ENCODE measurements around the gene KCNG1. TPM values are rescaled to one million over a fixed set of nuclear protein-coding genes. Genes with fewer than 3 reads are reported as not detected.
"Not testable (repeated sequence)": the region's sequence is repeated elsewhere in the genome, so short reads cannot be mapped to it uniquely, and the experiment has no call there.

Gene KCNG1
- total and polyA plus RNA-seq, 5 donors from 2014 or later: 0.24 to 0.27 TPM; not detected in 3

DNA sequence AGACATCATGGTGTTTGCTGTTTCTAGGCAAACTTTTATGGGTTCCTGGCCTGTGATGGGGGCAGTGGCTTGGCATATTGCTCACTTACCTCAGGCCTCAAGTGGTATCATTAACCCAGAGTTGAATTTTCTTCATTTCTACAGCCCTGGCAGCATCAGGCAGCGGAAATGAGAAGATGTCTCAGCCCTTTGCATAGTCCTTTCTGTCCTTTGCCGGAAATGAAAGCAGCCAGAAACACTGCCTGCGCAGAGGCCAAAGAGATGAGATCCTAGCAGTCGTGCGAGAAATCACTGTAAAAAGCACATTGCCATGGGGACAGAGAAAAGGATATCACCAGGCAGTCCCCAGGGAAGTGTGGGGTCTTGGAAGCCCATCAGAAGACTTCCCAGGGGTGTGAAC, 37.4 kb upstream of the KCNG1 start:
- no peaks in the 10 kb centered on the region for H3K9me3 ChIP-seq (ENCODE audit: control insufficient read depth in 2 of 2, low read length in 2 of 2)
- Mint-ChIP-seq H3K27me3 (peaks cover 21% of the 10 kb centered on the region), H3K27ac (no peak overlapping the region), H3K36me3 (no peaks in the 10 kb centered on the region), H3K4me1 (no peaks in the 10 kb centered on the region), H3K4me3 (no peak overlapping the region), H3K9me3 (peaks cover 0 to 2% (median 0%) of the 10 kb centered on the region in 7 donors)
- no peak overlapping the region for H3K4me3 ChIP-seq (ENCODE audit: low read depth, low read length)
- ATAC-seq (ENCODE audit: low read depth in 2 of 2) (no peak), DNase-seq (no peak)
- no peaks in the 10 kb centered on the region for H3K4me1 ChIP-seq (ENCODE audit: control insufficient read depth, insufficient read depth, low read length, poor library complexity, severe bottlenecking)
- peaks cover 5% of the 10 kb centered on the region for H3K27me3 ChIP-seq (ENCODE audit: control insufficient read depth, insufficient read depth, low read length)
- no peaks in the 10 kb centered on the region for H3K36me3 ChIP-seq (ENCODE audit: control insufficient read depth, insufficient read depth, low read length)
- no peak overlapping the region for H3K27ac ChIP-seq (ENCODE audit: insufficient read depth, low read length, poor library complexity, severe bottlenecking)

- peaks cover 20% of the 10 kb centered on the region for H3K27me3 Mint-ChIP-seq
These were observed 37.0 kb upstream of the KCNG1 start for GRCh38 chr20:51059862-51060261.

GRCh38 chr20:51058017-51058416, 35.1 kb upstream of the KCNG1 start:
- Mint-ChIP-seq H3K9me3 (peaks cover 0 to under 1% (median 0%) of the 10 kb centered on the region in 7 donors), H3K27ac (no peak overlapping the region), H3K4me3 (no peak overlapping the region), H3K36me3 (no peaks in the 10 kb centered on the region), H3K27me3 (peaks cover 23% of the 10 kb centered on the region), H3K4me1 (no peaks in the 10 kb centered on the region)
- Histone ChIP-seq H3K4me3 (ENCODE audit: low read depth, low read length) (no peak overlapping the region), H3K36me3 (ENCODE audit: control insufficient read depth, insufficient read depth, low read length) (no peaks in the 10 kb centered on the region), H3K27me3 (ENCODE audit: control insufficient read depth, insufficient read depth, low read length) (peaks cover 5% of the 10 kb centered on the region), H3K27ac (ENCODE audit: insufficient read depth, low read length, poor library complexity, severe bottlenecking) (no peak overlapping the region), H3K9me3 (ENCODE audit: control insufficient read depth in 2 of 2, low read length in 2 of 2) (no peaks in the 10 kb centered on the region), H3K4me1 (ENCODE audit: control insufficient read depth, insufficient read depth, low read length, poor library complexity, severe bottlenecking) (no peaks in the 10 kb centered on the region)
- ATAC-seq (ENCODE audit: low read depth in 2 of 2) (no peak), DNase-seq (no peak)

More at GRCh38 chr20:51059862-51060261, 37.0 kb upstream of the KCNG1 start:
- H3K4me3 Mint-ChIP-seq: no peak overlapping the region
- Histone ChIP-seq H3K4me3 (ENCODE audit: low read depth, low read length) (no peak overlapping the region), H3K27ac (ENCODE audit: insufficient read depth, low read length, poor library complexity, severe bottlenecking) (no peak overlapping the region), H3K4me1 (ENCODE audit: control insufficient read depth, insufficient read depth, low read length, poor library complexity, severe bottlenecking) (no peaks in the 10 kb centered on the region), H3K9me3 (ENCODE audit: control insufficient read depth in 2 of 2, low read length in 2 of 2) (no peaks in the 10 kb centered on the region), H3K36me3 (ENCODE audit: control insufficient read depth, insufficient read depth, low read length) (no peaks in the 10 kb centered on the region), H3K27me3 (ENCODE audit: control insufficient read depth, insufficient read depth, low read length) (peaks cover 5% of the 10 kb centered on the region)
- no peak overlapping the region for H3K27ac Mint-ChIP-seq
- H3K4me1 Mint-ChIP-seq: no peaks in the 10 kb centered on the region
- H3K36me3 Mint-ChIP-seq: no peaks in the 10 kb centered on the region
- DNase-seq (no peak), ATAC-seq (ENCODE audit: low read depth in 2 of 2) (no peak)
- peaks cover 0 to 2% (median 0%) of the 10 kb centered on the region in 7 donors for H3K9me3 Mint-ChIP-seq

DNA sequence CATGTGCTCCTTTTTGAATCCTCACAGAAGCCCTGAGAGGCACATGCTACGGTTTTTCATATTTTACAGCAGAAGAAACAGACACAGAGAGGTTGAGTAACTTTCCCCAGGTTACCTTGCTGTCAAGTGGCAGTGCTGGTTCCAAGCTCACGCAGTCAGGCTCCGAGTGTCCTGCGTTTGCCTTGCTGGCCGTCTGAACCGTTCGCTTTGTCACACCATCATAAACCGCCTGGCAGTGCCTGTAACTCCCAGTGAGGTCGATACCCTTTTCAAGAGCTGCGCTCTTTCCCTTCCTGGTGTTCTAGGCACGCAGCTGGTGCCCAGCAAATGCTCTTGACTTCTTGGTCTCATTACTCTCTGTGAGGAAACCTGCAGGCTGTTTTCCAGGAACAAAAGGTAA, 31.3 kb upstream of the KCNG1 start:
- H3K9me3 Mint-ChIP-seq: peaks cover 0 to 2% (median 0%) of the 10 kb centered on the region in 7 donors
- no peak for DNase-seq
- no peak overlapping the region for H3K4me3 ChIP-seq (ENCODE audit: low read depth, low read length)

DNA sequence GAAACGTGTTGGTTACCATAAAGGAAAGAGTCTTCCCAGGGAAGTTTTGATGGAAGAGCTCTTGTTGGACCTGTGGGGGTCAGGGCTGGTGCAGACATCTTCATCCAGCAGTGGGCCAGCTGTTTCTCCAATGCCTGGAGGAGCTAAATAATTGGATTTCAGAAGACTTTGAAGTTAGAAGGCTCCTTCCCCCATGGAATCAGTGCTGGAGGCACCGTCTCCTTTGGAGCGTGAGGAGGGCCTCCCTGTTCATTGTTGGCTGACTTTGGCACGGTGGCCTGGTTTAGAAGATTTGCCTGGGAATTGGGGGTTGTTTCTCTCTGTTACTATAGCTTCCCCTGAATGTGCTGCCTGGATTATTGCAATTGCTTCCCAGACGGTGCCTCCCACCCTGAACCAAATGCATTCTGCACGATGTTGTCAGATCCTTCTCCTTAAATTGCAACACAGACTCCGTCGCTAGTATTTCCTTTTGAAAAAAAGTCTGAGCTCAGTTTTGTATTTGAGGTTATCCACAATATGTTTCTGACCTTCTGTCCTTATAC, 27.7 kb upstream of the KCNG1 start:
- H3K27me3 ChIP-seq (ENCODE audit: control insufficient read depth, insufficient read depth, low read length): peaks cover 4% of the 10 kb centered on the region
- H3K27ac Mint-ChIP-seq: no peak overlapping the region
- H3K9me3 ChIP-seq (ENCODE audit: control insufficient read depth in 2 of 2, low read length in 2 of 2): peaks cover 2 to 5% of the 10 kb centered on the region in 2 experiments
- H3K36me3 Mint-ChIP-seq: no peaks in the 10 kb centered on the region
- no peaks in the 10 kb centered on the region for H3K36me3 ChIP-seq (ENCODE audit: control insufficient read depth, insufficient read depth, low read length)
- no peak overlapping the region for H3K27ac ChIP-seq (ENCODE audit: insufficient read depth, low read length, poor library complexity, severe bottlenecking)
- H3K4me1 Mint-ChIP-seq: no peaks in the 10 kb centered on the region
- ATAC-seq (ENCODE audit: low read depth in 2 of 2): no peak
- H3K4me3 ChIP-seq (ENCODE audit: low read depth, low read length): no peak overlapping the region
- peaks cover 24% of the 10 kb centered on the region for H3K27me3 Mint-ChIP-seq
- peaks cover 0 to 2% (median 0%) of the 10 kb centered on the region in 7 donors for H3K9me3 Mint-ChIP-seq
- H3K4me3 Mint-ChIP-seq: no peak overlapping the region
- no peaks in the 10 kb centered on the region for H3K4me1 ChIP-seq (ENCODE audit: control insufficient read depth, insufficient read depth, low read length, poor library complexity, severe bottlenecking)
- DNase-seq: no peak

More for the DNA sequence above, 31.3 kb upstream of the KCNG1 start:
- H3K27me3 Mint-ChIP-seq: peaks cover 31% of the 10 kb centered on the region
- H3K4me1 Mint-ChIP-seq: no peaks in the 10 kb centered on the region
- no peak overlapping the region for H3K27ac ChIP-seq (ENCODE audit: insufficient read depth, low read length, poor library complexity, severe bottlenecking)
- no peaks in the 10 kb centered on the region for H3K4me1 ChIP-seq (ENCODE audit: control insufficient read depth, insufficient read depth, low read length, poor library complexity, severe bottlenecking)
- H3K36me3 ChIP-seq (ENCODE audit: control insufficient read depth, insufficient read depth, low read length): no peaks in the 10 kb centered on the region
- no peaks in the 10 kb centered on the region for H3K36me3 Mint-ChIP-seq
- H3K27ac Mint-ChIP-seq: no peak overlapping the region
- no peak for ATAC-seq (ENCODE audit: low read depth in 2 of 2)
- H3K27me3 ChIP-seq (ENCODE audit: control insufficient read depth, insufficient read depth, low read length): peaks cover 6% of the 10 kb centered on the region
- H3K4me3 Mint-ChIP-seq: no peak overlapping the region
- H3K9me3 ChIP-seq (ENCODE audit: control insufficient read depth in 2 of 2, low read length in 2 of 2): no peaks in the 10 kb centered on the region

GRCh38 chr20:51046021-51046985, 23.4 kb upstream of the KCNG1 start:
- no peak overlapping the region for H3K27ac ChIP-seq (ENCODE audit: insufficient read depth, low read length, poor library complexity, severe bottlenecking)
- Mint-ChIP-seq H3K4me1 (no peaks in the 10 kb centered on the region), H3K4me3 (no peak overlapping the region), H3K9me3 (peaks cover 0 to 1% (median 0%) of the 10 kb centered on the region in 7 donors), H3K36me3 (no peaks in the 10 kb centered on the region), H3K27me3 (peaks cover 22% of the 10 kb centered on the region), H3K27ac (no peak overlapping the region)
- H3K9me3 ChIP-seq (ENCODE audit: control insufficient read depth in 2 of 2, low read length in 2 of 2): peaks cover 2 to 5% of the 10 kb centered on the region in 2 experiments
- H3K4me3 ChIP-seq (ENCODE audit: low read depth, low read length): no peak overlapping the region
- H3K36me3 ChIP-seq (ENCODE audit: control insufficient read depth, insufficient read depth, low read length): no peaks in the 10 kb centered on the region
- DNase-seq (no peak), ATAC-seq (ENCODE audit: low read depth in 2 of 2) (no peak)
- no peaks in the 10 kb centered on the region for H3K4me1 ChIP-seq (ENCODE audit: control insufficient read depth, insufficient read depth, low read length, poor library complexity, severe bottlenecking)
- H3K27me3 ChIP-seq (ENCODE audit: control insufficient read depth, insufficient read depth, low read length): peaks cover 1% of the 10 kb centered on the region

GRCh38 chr20:51045492-51045891, 22.6 kb upstream of the KCNG1 start:
- not testable (repeated sequence) for H3K36me3 Mint-ChIP-seq; H3K27ac ChIP-seq (ENCODE audit: insufficient read depth, low read length, poor library complexity, severe bottlenecking); DNase-seq; H3K9me3 Mint-ChIP-seq; H3K4me1 ChIP-seq (ENCODE audit: control insufficient read depth, insufficient read depth, low read length, poor library complexity, severe bottlenecking); H3K4me1 Mint-ChIP-seq; H3K9me3 ChIP-seq (ENCODE audit: control insufficient read depth in 2 of 2, low read length in 2 of 2); ATAC-seq (ENCODE audit: low read depth in 2 of 2); H3K27me3 ChIP-seq (ENCODE audit: control insufficient read depth, insufficient read depth, low read length); H3K4me3 Mint-ChIP-seq; H3K4me3 ChIP-seq (ENCODE audit: low read depth, low read length); H3K36me3 ChIP-seq (ENCODE audit: control insufficient read depth, insufficient read depth, low read length); H3K27ac Mint-ChIP-seq
- H3K27me3 Mint-ChIP-seq: peaks cover 16% of the 10 kb centered on the region
